COLO829 (cell line): Measurements from ENCODE around the gene CARD8.

Experiments
- DNase-seq: peaks from one replicate; pipeline ENCODE4 v3.0.0; 2012; ENCODE audit warnings: low spot score

The CARD8 gene

DNA sequence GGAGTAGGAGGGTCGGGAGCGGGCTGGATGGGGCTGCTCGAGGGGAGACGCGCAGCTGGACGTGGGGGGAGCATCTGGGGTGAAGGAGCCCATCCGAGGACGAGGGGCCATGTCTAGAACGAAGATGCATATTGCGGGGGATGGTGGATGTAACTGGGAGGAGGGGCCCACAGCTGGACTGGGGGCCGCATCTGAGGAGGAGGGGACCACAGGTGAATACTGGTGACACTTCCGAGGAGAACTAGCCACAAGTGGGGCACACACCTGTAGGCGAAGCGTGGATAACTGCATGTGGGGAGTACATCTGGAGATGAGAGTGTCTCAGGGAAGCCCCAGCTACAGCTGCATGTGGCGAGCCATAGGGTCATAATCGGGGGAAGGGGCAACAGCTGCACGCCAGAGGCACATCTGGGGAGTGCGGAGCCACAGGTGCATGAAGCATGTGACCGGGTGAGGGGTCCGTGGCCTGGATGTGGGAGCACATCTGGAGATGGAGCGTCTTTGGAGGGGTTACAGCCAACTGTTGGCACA is 84.8 kb downstream of the CARD8 start:
- DNase-seq, result no peak

DNA sequence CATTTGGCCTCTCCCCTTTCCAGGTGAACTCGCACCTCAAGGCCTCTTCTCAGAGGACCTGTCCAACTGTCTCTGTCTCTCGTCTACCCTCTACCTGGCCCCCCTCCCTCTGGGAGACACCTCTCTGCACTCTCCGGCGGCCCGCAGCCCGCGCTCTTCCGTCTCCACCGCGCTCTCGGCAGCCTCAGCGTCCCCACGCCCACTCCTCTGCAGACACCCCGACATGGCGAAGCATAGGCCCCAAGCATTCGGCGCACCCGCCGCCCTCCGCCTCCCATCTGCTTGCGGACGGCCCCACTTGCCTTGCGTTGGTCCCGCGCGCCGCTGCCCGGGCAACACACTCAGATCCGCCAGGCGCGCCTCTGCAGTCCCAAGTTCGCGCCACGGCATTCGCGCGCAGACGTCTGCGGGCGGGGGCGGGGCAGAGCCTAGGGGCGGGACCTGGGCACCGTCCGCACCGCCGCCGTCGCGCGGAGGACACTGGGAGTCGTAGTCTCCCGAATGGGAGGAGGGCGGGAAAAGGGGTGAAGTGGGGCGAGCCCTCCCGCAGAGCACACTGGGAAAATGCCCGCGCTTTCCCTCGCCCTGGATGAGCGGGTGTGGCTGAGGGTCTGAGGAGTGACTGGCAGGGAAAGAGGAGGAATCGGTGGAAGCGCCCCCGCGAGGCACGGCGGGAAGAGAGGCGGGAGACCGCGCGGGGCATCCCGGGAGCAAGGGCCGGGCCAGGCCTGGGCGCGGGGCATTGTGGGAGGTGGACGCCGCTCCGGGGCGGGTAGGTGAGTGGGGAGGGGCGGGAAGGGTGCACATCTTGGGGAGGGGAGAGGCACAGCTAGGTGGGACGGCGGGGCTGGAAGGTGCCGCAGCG is 85.5 kb downstream of the CARD8 start, which contains the start of the genes LIG1 and ZSWIM9:
TSS of gene LIG1 (minus strand) at position 406 of the 865 bp plus-strand sequence. CDS start 4,778 bp downstream, outside the sequence.
TSS of gene ZSWIM9 (plus strand) at position 742 of the 865 bp plus-strand sequence. CDS start 1,123 bp downstream, outside the sequence.
- peak; percentile 91 for DNase-seq

GRCh38 chr19:48169578-48169938 is 86.2 kb downstream of the CARD8 start:
- DNase-seq, result peak; percentile 82

- DNase-seq, result no peak
These were observed 87.0 kb downstream of the CARD8 start for GRCh38 chr19:48168689-48169088.

GRCh38 chr19:48158210-48158790 is 97.4 kb downstream of the CARD8 start:
- DNase-seq, result no peak
